ENCODE data around the gene LIPN. TPM values are rescaled to one million over a fixed set of nuclear protein-coding genes. Genes with fewer than 3 reads are reported as not detected.

The LIPN gene
- total and polyA plus RNA-seq, 4 donors = 0.34 to 2.6 (median 0.55) TPM; not detected in 1

DNA sequence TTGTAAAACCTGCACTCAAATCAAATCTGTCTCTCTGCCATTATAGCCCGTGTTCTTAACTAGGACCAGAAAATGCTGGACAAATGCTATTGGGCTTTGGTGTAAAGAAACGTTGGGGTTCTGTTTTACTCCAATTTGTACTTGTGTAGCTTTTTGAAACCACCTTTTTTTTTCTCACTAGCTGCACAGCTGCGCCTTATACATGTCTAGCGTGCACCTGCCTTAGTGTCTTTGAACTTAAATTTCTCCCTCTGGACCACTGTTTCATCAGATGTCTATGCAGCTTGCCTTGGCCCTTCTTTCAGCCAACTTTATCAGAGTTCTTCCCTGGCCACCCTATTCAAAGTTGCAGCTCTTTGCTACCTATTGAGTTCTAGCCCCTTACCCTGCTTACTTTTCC lies 49.8 kb downstream of the LIPN start:
- Histone ChIP-seq H3K4me1 (ENCODE audit: control insufficient read depth in 5 of 5, insufficient read depth in 5 of 5, low read length in 5 of 5) (peaks cover 0 to 6% (median 0%) of the 10 kb centered on the region in 5 donors), H3K27me3 (ENCODE audit: control insufficient read depth in 3 of 3, insufficient read depth in 3 of 3, low read length in 2 of 3) (no peaks in the 10 kb centered on the region), H3K4me3 (no peak overlapping the region), H3K9ac (ENCODE audit: insufficient read depth in 1 of 2, low read length in 2 of 2) (no peak overlapping the region), H3K36me3 (ENCODE audit: control insufficient read depth in 4 of 4, insufficient read depth in 4 of 4, low read length in 4 of 4) (no peaks in the 10 kb centered on the region), H3K27ac (ENCODE audit: low read depth in 1 of 2, low read length in 1 of 2) (no peak overlapping the region), H3K9me3 (ENCODE audit: control insufficient read depth in 4 of 4, insufficient read depth in 3 of 4, low read length in 3 of 4) (no peaks in the 10 kb centered on the region)
- TF ChIP-seq CTCF (IDR thresholded peaks at IDR 0.05; ENCODE audit: control extremely low read depth, extremely low read depth) = no peak
- WGBS, 2 donors = 82 to 85% methylated on average over 4 of the region's 4 CpGs
- no peak for ATAC-seq (ENCODE audit: insufficient read depth, low FRiP score)
- DNase-seq = no peak

DNA sequence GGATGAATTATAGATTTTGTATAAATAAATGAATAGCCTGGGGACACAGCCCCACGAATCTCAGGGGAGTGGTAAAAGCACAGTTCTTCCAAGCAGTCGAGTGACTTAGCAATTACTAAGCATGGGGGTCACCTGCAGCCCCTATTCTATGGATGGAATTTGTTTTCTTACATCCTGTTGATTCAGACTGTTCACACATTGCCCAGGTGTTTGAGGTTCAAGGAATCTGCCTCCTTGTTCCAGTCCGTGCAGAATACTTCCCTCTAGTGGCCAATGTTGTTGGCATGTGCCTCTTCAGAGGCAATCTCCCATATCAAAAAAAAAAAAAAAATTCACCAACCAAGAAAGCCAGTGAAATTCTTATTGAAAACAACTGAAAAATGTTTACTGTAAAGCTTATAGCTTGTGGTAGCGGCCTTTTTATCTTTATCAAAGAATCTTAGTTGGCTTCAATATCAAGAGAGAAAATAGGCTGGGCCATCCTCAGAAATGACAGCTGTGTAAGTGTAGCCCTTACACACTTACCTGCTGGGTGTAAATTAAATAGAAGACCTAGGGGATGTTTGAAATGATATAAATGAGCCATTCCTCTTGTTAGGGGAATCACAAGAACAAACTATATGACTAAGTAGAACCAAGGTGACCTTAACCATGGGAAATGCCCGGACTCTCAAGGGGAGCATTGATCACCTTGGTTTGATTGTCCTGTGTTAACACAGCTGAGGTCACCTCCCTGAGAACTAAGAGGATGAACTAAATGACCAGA lies 50.6 kb downstream of the LIPN start:
- peak; percentile 33 for TF ChIP-seq CTCF (IDR thresholded peaks at IDR 0.05; ENCODE audit: control extremely low read depth, extremely low read depth)
- ATAC-seq (ENCODE audit: insufficient read depth, low FRiP score) = peak; percentile 77
- no peaks in the 10 kb centered on the region for H3K27me3 ChIP-seq (ENCODE audit: control insufficient read depth in 3 of 3, insufficient read depth in 3 of 3, low read length in 2 of 3)

GRCh38 chr10:88813200-88813599 lies 53.4 kb downstream of the LIPN start:
- Histone ChIP-seq H3K4me3 (no peak overlapping the region), H3K4me1 (ENCODE audit: control insufficient read depth in 5 of 5, insufficient read depth in 5 of 5, low read length in 5 of 5) (peaks cover 0 to 6% (median 0%) of the 10 kb centered on the region in 5 donors), H3K27me3 (ENCODE audit: control insufficient read depth in 3 of 3, insufficient read depth in 3 of 3, low read length in 2 of 3) (no peaks in the 10 kb centered on the region), H3K27ac (ENCODE audit: low read depth in 1 of 2, low read length in 1 of 2) (no peak overlapping the region), H3K9ac (ENCODE audit: insufficient read depth in 1 of 2, low read length in 2 of 2) (no peak overlapping the region), H3K36me3 (ENCODE audit: control insufficient read depth in 4 of 4, insufficient read depth in 4 of 4, low read length in 4 of 4) (no peaks in the 10 kb centered on the region), H3K9me3 (ENCODE audit: control insufficient read depth in 4 of 4, insufficient read depth in 3 of 4, low read length in 3 of 4) (no peaks in the 10 kb centered on the region)
- 89 to 93% methylated on average over 6 of the region's 6 CpGs for WGBS, 2 donors
- ATAC-seq (ENCODE audit: insufficient read depth, low FRiP score) (no peak), DNase-seq (no peak)
- TF ChIP-seq CTCF (IDR thresholded peaks at IDR 0.05; ENCODE audit: control extremely low read depth, extremely low read depth) = no peak

More for the DNA sequence above, 50.6 kb downstream of the LIPN start:
- Histone ChIP-seq H3K4me1 (ENCODE audit: control insufficient read depth in 5 of 5, insufficient read depth in 5 of 5, low read length in 5 of 5) (peaks cover 0 to 6% (median 0%) of the 10 kb centered on the region in 5 donors), H3K9ac (ENCODE audit: insufficient read depth in 1 of 2, low read length in 2 of 2) (no peak overlapping the region), H3K36me3 (ENCODE audit: control insufficient read depth in 4 of 4, insufficient read depth in 4 of 4, low read length in 4 of 4) (no peaks in the 10 kb centered on the region), H3K4me3 (no peak overlapping the region), H3K27ac (ENCODE audit: low read depth in 1 of 2, low read length in 1 of 2) (no peak overlapping the region), H3K9me3 (ENCODE audit: control insufficient read depth in 4 of 4, insufficient read depth in 3 of 4, low read length in 3 of 4) (no peaks in the 10 kb centered on the region)
- DNase-seq = peak; percentile 43 to 74 (median 61)
- 38 to 44% methylated on average over 5 of the region's 5 CpGs for WGBS, 2 donors
